Caco-2 (cell line): Measurements from ENCODE around the gene NAGLU. TPM values are rescaled to one million over a fixed set of nuclear protein-coding genes. Genes with fewer than 3 reads are reported as not detected.
A peak's percentile ranks its signal among the peaks of the same experiment; 100 is the strongest.

Experiments used
- BruUV-seq: library from RNA; stranded (reverse); fragments of 400-500 nt; replicated peaks from 2 replicates; lab custom pipeline; 2021; lab: Mats Ljungman, UMichigan
- CTCF ChIA-PET: fragments of 300-600 bp; sonication (Branson Sonifier 250); formaldehyde crosslinking; loops from one replicate; lab custom pipeline; 2022; ENCODE audit warnings: antibody characterized with exemption; lab: Charles Lee
- POLR2A ChIA-PET: fragments of 300-600 bp; sonication (Branson Sonifier 250); formaldehyde crosslinking; loops from one replicate; lab custom pipeline; 2022; ENCODE audit warnings: antibody characterized with exemption; lab: Charles Lee
- DNase-seq, 2 experiments: peaks; one replicate each; pipeline versions ENCODE4 v3.0.0 to v3.0.0-alpha.2; 2020 to 2022
- H3K27me3 ChIP-seq: replicated peaks from 2 replicates; pipeline ENCODE4 v1.6.0; 2011; ENCODE audit warnings: low read length; ENCODE audit not compliant: control insufficient read depth, insufficient read depth
- H3K36me3 ChIP-seq: 2 replicates; pipeline ENCODE4 v1.5.1; 2011; ENCODE audit warnings: low read length; ENCODE audit not compliant: control insufficient read depth, insufficient read depth
- H3K4me1 ChIP-seq: fragments of 250-450 bp; sonication (Bioruptor Pico); 2 replicates; pipeline ENCODE4 v1.5.1; 2020; ENCODE audit warnings: mild to moderate bottlenecking
- H3K4me3 ChIP-seq: 2 replicates; pipeline ENCODE4 v1.5.1; 2011; ENCODE audit warnings: low read depth, mild to moderate bottlenecking, control low read depth, low read length
- H3K9me3 ChIP-seq: fragments of 250-450 bp; sonication (Bioruptor Pico); 2 replicates; pipeline ENCODE4 v1.5.1; 2020; ENCODE audit warnings: mild to moderate bottlenecking, moderate library complexity
- H3K27ac Mint-ChIP-seq: one replicate; pipeline ENCODE4 v1.8.0; 2022; ENCODE audit warnings: mixed read lengths; ENCODE audit not compliant: unreplicated experiment
- H3K27me3 Mint-ChIP-seq: one replicate; pipeline ENCODE4 v1.8.0; 2022; ENCODE audit warnings: mixed read lengths; ENCODE audit not compliant: insufficient read depth, unreplicated experiment
- H3K36me3 Mint-ChIP-seq: one replicate; pipeline ENCODE4 v1.8.0; 2022; ENCODE audit warnings: mild to moderate bottlenecking, mixed read lengths; ENCODE audit not compliant: insufficient read depth, unreplicated experiment
- H3K4me1 Mint-ChIP-seq: one replicate; pipeline ENCODE4 v1.8.0; 2022; ENCODE audit warnings: low read depth, mixed read lengths; ENCODE audit not compliant: unreplicated experiment
- H3K4me3 Mint-ChIP-seq: one replicate; pipeline ENCODE4 v1.8.0; 2022; ENCODE audit warnings: mild to moderate bottlenecking, moderate library complexity, mixed read lengths; ENCODE audit not compliant: unreplicated experiment
- H3K9me3 Mint-ChIP-seq: one replicate; pipeline ENCODE4 v1.8.0; 2022; ENCODE audit warnings: mixed read lengths; ENCODE audit not compliant: unreplicated experiment
- intact Hi-C: fragments of 100-400 bp; cut with micrococcal nuclease; formaldehyde crosslinking; loops from one replicate; pipeline ENCODE4 v1.10.0; 2022; ENCODE audit not compliant: unreplicated experiment
- total RNA-seq: library from RNA; stranded (reverse); gene quantifications from 2 replicates; pipeline ENCODE4 v1.2.3, GENCODE V29; 2022
- TF ChIP-seq, protein P1 (sequence below), 2 experiments: fragments of 200-600 bp in 1 of 2; IDR thresholded peaks; 1 replicate in 1 of 2; 2 replicates in 1 of 2; pipeline versions ENCODE4 v1.5.1 to v1.8.0; 2011 to 2022; ENCODE audit warnings: antibody characterized with exemption in 1 of 2, control low read depth in 1 of 2, inconsistent platforms in 1 of 2, low read depth in 1 of 2, low read length in 1 of 2, mild to moderate bottlenecking in 1 of 2, moderate library complexity in 1 of 2; ENCODE audit not compliant: insufficient read depth in 1 of 2, severe bottlenecking in 1 of 2, unreplicated experiment in 1 of 2

NAGLU gene
- total RNA-seq, 1 experiment from 2014 or later: 28.7 TPM

DNA sequence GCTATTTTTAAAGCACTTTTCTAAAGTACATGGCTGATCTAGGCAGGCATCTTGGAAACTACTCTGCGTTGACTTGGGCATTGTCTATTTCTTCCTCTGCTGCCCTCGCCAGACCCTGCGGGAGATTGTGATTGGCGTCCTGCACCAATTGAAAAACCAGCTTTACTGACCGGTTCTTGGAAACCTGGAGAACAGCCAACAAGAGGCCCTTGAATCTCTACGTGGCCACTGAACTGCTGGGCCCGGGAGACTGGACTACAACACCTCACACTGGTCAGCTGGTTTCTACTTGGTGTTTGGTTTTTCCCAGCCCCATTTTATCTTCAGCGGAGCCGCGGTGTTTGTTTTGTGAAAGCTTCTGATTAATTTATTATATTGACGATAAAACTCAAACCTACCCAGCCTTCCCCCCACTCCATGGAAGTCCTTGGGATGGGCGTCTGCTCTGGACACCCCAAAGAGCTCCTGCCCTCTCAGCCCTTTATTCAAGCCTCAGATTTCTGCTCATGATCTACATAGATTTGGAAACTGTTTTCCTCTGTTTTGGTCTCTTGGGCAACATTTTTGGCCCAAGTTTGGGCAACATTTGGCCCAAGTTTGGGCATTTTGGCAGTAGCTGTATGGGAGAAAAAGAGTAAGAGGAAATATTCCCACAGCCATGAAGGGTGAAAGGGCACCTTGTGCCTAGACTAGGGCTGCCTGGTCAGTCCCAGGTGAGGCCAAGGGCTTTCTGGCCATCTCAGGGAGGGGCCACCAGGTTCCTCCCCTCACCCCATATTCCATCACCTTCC is 35.6 kb downstream of the NAGLU start:
- BruUV-seq: no TSS peak
- Histone ChIP-seq H3K4me1 (peaks cover 1% of the 10 kb centered on the region), H3K4me3 (no peak overlapping the region), H3K27me3 (no peaks in the 10 kb centered on the region), H3K9me3 (no peaks in the 10 kb centered on the region), H3K36me3 (peaks cover 22% of the 10 kb centered on the region)
- no peak for DNase-seq
- no peak overlapping the region for H3K27ac Mint-ChIP-seq
- TF ChIP-seq, protein P1, sequence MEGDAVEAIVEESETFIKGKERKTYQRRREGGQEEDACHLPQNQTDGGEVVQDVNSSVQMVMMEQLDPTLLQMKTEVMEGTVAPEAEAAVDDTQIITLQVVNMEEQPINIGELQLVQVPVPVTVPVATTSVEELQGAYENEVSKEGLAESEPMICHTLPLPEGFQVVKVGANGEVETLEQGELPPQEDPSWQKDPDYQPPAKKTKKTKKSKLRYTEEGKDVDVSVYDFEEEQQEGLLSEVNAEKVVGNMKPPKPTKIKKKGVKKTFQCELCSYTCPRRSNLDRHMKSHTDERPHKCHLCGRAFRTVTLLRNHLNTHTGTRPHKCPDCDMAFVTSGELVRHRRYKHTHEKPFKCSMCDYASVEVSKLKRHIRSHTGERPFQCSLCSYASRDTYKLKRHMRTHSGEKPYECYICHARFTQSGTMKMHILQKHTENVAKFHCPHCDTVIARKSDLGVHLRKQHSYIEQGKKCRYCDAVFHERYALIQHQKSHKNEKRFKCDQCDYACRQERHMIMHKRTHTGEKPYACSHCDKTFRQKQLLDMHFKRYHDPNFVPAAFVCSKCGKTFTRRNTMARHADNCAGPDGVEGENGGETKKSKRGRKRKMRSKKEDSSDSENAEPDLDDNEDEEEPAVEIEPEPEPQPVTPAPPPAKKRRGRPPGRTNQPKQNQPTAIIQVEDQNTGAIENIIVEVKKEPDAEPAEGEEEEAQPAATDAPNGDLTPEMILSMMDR (IDR thresholded peaks at IDR 0.05; ENCODE audit: insufficient read depth in 1 of 2, low read depth in 1 of 2, low read length in 1 of 2, severe bottlenecking in 1 of 2, unreplicated experiment in 1 of 2): no peak
- H3K9me3 Mint-ChIP-seq: no peaks in the 10 kb centered on the region
- intact Hi-C loops: loop anchor here (10.0 kb wide), 1 partner anchor 253 kb away; the partner anchor contains the start of gene BECN1
- ChIA-PET CTCF (interaction anchor here (0.6 kb wide), 1 partner anchor 1018 kb away, joined by 9 read pairs; no protein-coding TSS in a partner anchor), POLR2A (no interaction called here)
- peaks cover 26% of the 10 kb centered on the region for H3K4me1 Mint-ChIP-seq
- H3K27me3 Mint-ChIP-seq: no peaks in the 10 kb centered on the region
- peaks cover 91% of the 10 kb centered on the region for H3K36me3 Mint-ChIP-seq
- no peak overlapping the region for H3K4me3 Mint-ChIP-seq

DNA sequence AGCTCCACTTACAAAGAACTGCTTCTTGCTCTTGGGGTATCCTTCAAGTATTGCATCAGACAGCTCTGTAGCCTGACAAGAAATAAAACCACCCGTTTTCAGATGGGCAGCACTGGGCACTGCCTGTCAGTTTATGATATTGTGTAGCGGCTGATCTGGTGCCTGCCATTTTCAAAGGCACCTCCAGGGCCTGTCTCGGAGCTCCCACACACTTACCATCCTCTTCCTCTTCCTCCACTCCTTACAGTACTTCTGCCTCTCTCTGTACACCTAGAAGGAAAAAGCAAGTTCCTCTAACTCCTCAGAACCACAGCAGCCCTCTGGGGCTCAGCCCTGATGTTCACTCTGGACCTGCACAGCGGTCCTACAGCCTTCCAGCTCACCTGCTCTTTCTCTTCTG is 37.1 kb downstream of the NAGLU start:
- no peak overlapping the region for H3K4me3 Mint-ChIP-seq
- TF ChIP-seq, protein P1 (IDR thresholded peaks at IDR 0.05; ENCODE audit: insufficient read depth in 1 of 2, low read depth in 1 of 2, low read length in 1 of 2, severe bottlenecking in 1 of 2, unreplicated experiment in 1 of 2): no peak
- H3K36me3 Mint-ChIP-seq: peaks cover 92% of the 10 kb centered on the region
- ChIA-PET CTCF (no interaction called here), POLR2A (interaction anchor here (0.6 kb wide), 1 partner anchor 107 kb away, joined by 3 read pairs; no protein-coding TSS in a partner anchor)
- no peaks in the 10 kb centered on the region for H3K27me3 ChIP-seq
- peak overlapping the region; percentile 13 for H3K27ac Mint-ChIP-seq
- H3K4me3 ChIP-seq: no peak overlapping the region
- H3K4me1 ChIP-seq: no peaks in the 10 kb centered on the region; the same call in 1 of the 2 replicates
- no peak for DNase-seq
- intact Hi-C loops: loop anchor here (10.0 kb wide), 1 partner anchor 252 kb away; the partner anchor contains the start of gene BECN1
- no peaks in the 10 kb centered on the region for H3K9me3 Mint-ChIP-seq
- no peaks in the 10 kb centered on the region for H3K27me3 Mint-ChIP-seq
- H3K9me3 ChIP-seq: no peaks in the 10 kb centered on the region
- no TSS peak for BruUV-seq
- peaks cover 23% of the 10 kb centered on the region for H3K4me1 Mint-ChIP-seq
- peaks cover 22% of the 10 kb centered on the region for H3K36me3 ChIP-seq

DNA sequence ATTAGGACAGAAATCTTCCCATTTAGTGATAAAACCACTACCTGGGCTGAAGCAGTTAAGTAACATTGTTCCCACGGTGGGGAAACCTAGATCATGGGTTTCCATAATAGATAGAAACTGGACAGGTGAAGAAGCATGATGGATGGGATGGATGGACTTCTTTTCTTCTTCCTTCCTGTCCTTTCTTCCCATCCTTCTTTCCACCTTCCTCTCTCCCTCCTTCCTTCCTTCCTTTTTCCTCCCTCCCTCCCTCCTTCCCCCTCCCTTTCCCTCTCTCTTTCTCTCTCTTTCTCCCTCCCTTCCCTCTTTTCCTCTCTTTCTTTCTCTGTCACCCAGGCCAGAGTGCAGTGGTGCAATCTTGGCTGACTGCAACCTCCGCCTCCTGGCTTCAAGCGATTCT is 38.4 kb downstream of the NAGLU start:
- no TSS peak for BruUV-seq
- Histone ChIP-seq H3K9me3 (no peaks in the 10 kb centered on the region), H3K4me1 (peaks cover 4% of the 10 kb centered on the region), H3K4me3 (no peak overlapping the region), H3K27me3 (no peaks in the 10 kb centered on the region), H3K36me3 (peaks cover 15% of the 10 kb centered on the region)
- peaks cover 89% of the 10 kb centered on the region for H3K36me3 Mint-ChIP-seq
- TF ChIP-seq, protein P1 (IDR thresholded peaks at IDR 0.05; ENCODE audit: insufficient read depth in 1 of 2, low read depth in 1 of 2, low read length in 1 of 2, severe bottlenecking in 1 of 2, unreplicated experiment in 1 of 2): no peak
- CTCF ChIA-PET: interaction anchor here (0.6 kb wide), 1 partner anchor 393 kb away, joined by 3 read pairs; no protein-coding TSS in a partner anchor
- no peak overlapping the region for H3K4me3 Mint-ChIP-seq
- intact Hi-C loops: loop anchor here (10.0 kb wide), 1 partner anchor 250 kb away; the partner anchor contains the start of gene BECN1
- H3K4me1 Mint-ChIP-seq: peaks cover 23% of the 10 kb centered on the region
- H3K27me3 Mint-ChIP-seq: no peaks in the 10 kb centered on the region
- POLR2A ChIA-PET: no interaction called here
- DNase-seq: no peak
- no peak overlapping the region for H3K27ac Mint-ChIP-seq
- no peaks in the 10 kb centered on the region for H3K9me3 Mint-ChIP-seq
